HG03457 (cell line): ENCODE data around the gene POPDC2.
A peak's percentile ranks its signal among the peaks of the same experiment; 100 is the strongest.
"Not testable (repeated sequence)": the region's sequence is repeated elsewhere in the genome, so short reads cannot be mapped to it uniquely, and the experiment has no call there.

Experiments
- ATAC-seq: cut with Tn5 transposase; IDR thresholded peaks from one replicate; pipeline ENCODE4 v1.9.1; 2021; ENCODE audit warnings: moderate number of reproducible peaks; ENCODE audit not compliant: unreplicated experiment

Gene POPDC2

GRCh38 chr3:119660474-119661440, at the start of gene POPDC2:
TSS of gene POPDC2 (minus strand) at chr3:119660589. CDS start at chr3:119660423, 166 bp downstream.
- no peak for ATAC-seq

GRCh38 chr3:119703820-119704531, 43.6 kb upstream of the POPDC2 start:
- ATAC-seq = no peak

- peak; percentile 88 for ATAC-seq
Measured at GRCh38 chr3:119702530-119703527, 42.4 kb upstream of the POPDC2 start, which contains the start of gene CFAP91. TSS of gene CFAP91 (plus strand) at chr3:119703022. CDS start at chr3:119703099, 77 bp downstream.

GRCh38 chr3:119700920-119701734, 40.7 kb upstream of the POPDC2 start:
- ATAC-seq = no peak

GRCh38 chr3:119700269-119700919, 40.0 kb upstream of the POPDC2 start:
- no peak for ATAC-seq

- ATAC-seq = no peak
Measured at GRCh38 chr3:119697394-119697793, 37.0 kb upstream of the POPDC2 start.

- no peak for ATAC-seq
Measured at GRCh38 chr3:119695480-119695879, 35.1 kb upstream of the POPDC2 start.

- ATAC-seq = no peak
Measured at GRCh38 chr3:119690043-119690656, 29.8 kb upstream of the POPDC2 start.

GRCh38 chr3:119683421-119683820, 23.0 kb upstream of the POPDC2 start:
- no peak for ATAC-seq

- no peak for ATAC-seq
Measured at GRCh38 chr3:119681279-119681678, 20.9 kb upstream of the POPDC2 start.

GRCh38 chr3:119679874-119680273, 19.5 kb upstream of the POPDC2 start:
- no peak for ATAC-seq

- not testable (repeated sequence) for ATAC-seq
Measured at GRCh38 chr3:119678209-119678608, 17.8 kb upstream of the POPDC2 start.

- ATAC-seq = no peak
Measured at GRCh38 chr3:119677641-119677934, 17.2 kb upstream of the POPDC2 start.

GRCh38 chr3:119676771-119677640, 16.6 kb upstream of the POPDC2 start, which contains the start of gene COX17:
TSS of gene COX17 (minus strand) at chr3:119677406. CDS start at chr3:119677310, 96 bp downstream.
- ATAC-seq = peak; percentile 82

- no peak for ATAC-seq
Measured at GRCh38 chr3:119676020-119676419, 15.6 kb upstream of the POPDC2 start.

GRCh38 chr3:119675188-119675874, 14.9 kb upstream of the POPDC2 start:
- ATAC-seq = no peak

- no peak for ATAC-seq
Measured at GRCh38 chr3:119673875-119674274, 13.5 kb upstream of the POPDC2 start.
